ENCODE measurements around the gene ZNFX1.

The ZNFX1 gene

DNA sequence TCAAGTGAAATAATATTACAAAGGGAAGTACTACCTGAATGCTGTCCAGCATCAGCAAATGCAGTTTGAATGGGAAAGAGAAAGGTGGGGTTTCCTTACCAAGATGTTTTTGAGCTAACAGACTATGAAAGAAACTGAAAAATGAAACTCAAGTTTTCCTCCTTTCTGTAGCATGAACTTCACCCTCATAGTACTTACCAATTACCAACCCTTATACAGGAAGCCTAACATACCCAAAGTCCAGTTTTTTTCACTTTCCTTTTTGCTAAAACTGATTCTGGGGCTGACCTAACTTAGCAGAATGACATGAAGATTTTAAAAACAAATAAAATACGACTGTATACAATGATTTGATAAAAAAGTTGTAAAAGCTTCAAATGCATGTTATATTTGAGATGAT is 5.2 kb downstream of the ZNFX1 start:
- Histone ChIP-seq H3K27ac (ENCODE audit: low read length) (no peak overlapping the region), H4K20me1 (ENCODE audit: insufficient read depth, low read length) (peaks cover 20% of the 10 kb centered on the region; the same call in 1 of the 2 replicates), H3K4me3 (ENCODE audit: low read depth in 1 of 2, low read length in 2 of 2) (no peak overlapping the region), H3K9ac (ENCODE audit: low read depth, low read length) (no peak overlapping the region), H3K4me2 (ENCODE audit: insufficient read depth, low read length) (no peak overlapping the region), H3K36me3 (ENCODE audit: insufficient read depth, low read length) (peaks cover 65% of the 10 kb centered on the region), H3K4me1 (ENCODE audit: insufficient read depth, low read length) (peaks cover 47% of the 10 kb centered on the region), H3K79me2 (ENCODE audit: insufficient read depth, low read length) (peaks cover 86% of the 10 kb centered on the region), H3K27me3 (ENCODE audit: insufficient read depth, low read length, poor library complexity) (no peaks in the 10 kb centered on the region), H2AFZ (ENCODE audit: low read depth, low read length) (no peak overlapping the region), H3K9me3 (ENCODE audit: insufficient read depth, low read length, severe bottlenecking) (no peaks in the 10 kb centered on the region)
- TF ChIP-seq EZH2 (IDR thresholded peaks at IDR 0.05; ENCODE audit: borderline replicate concordance, low read depth, low read length, severe bottlenecking) = no peak
- no peak for TF ChIP-seq CTCF (IDR thresholded peaks at IDR 0.05; ENCODE audit: borderline replicate concordance, extremely low read depth, low read length, poor library complexity, severe bottlenecking)
- DNase-seq = no peak
- no peak for ATAC-seq (ENCODE audit: insufficient read depth, low read depth)

DNA sequence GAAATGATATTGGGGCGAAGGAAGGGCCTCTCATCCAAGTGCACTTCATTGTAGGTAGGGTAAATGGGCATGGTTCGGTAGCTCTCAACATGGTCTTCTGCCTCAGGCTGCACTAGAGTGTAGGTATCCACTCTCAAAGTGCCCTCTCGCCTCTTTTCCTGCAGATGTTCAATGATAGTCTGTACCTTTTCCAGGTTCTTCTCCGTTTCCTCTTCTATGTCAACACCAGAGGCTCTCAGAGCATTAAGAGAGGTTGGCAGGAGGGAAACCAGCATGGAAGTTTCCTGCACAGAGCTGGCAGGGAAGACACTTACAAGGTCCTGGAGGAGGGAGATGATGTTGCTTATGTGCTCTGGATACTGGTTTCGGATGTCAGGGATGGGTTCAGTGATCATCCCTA is 7.1 kb downstream of the ZNFX1 start:
- Histone ChIP-seq H3K4me2 (ENCODE audit: insufficient read depth, low read length) (peak overlapping the region; percentile 27; the same call in 1 of the 2 replicates), H3K79me2 (ENCODE audit: insufficient read depth, low read length) (peaks cover 81% of the 10 kb centered on the region), H3K27me3 (ENCODE audit: insufficient read depth, low read length, poor library complexity) (no peaks in the 10 kb centered on the region), H4K20me1 (ENCODE audit: insufficient read depth, low read length) (peaks cover 31% of the 10 kb centered on the region; the same call in 1 of the 2 replicates), H3K36me3 (ENCODE audit: insufficient read depth, low read length) (peaks cover 75% of the 10 kb centered on the region), H3K27ac (ENCODE audit: low read length) (peak overlapping the region; percentile 7; the same call in 1 of the 2 replicates), H3K4me3 (ENCODE audit: low read depth in 1 of 2, low read length in 2 of 2) (no peak overlapping the region), H3K4me1 (ENCODE audit: insufficient read depth, low read length) (peaks cover 41% of the 10 kb centered on the region), H3K9me3 (ENCODE audit: insufficient read depth, low read length, severe bottlenecking) (no peaks in the 10 kb centered on the region), H3K9ac (ENCODE audit: low read depth, low read length) (no peak overlapping the region), H2AFZ (ENCODE audit: low read depth, low read length) (no peak overlapping the region)
- TF ChIP-seq CTCF (IDR thresholded peaks at IDR 0.05; ENCODE audit: borderline replicate concordance, extremely low read depth, low read length, poor library complexity, severe bottlenecking) (no peak), EZH2 (IDR thresholded peaks at IDR 0.05; ENCODE audit: borderline replicate concordance, low read depth, low read length, severe bottlenecking) (no peak)
- DNase-seq (no peak), ATAC-seq (ENCODE audit: insufficient read depth, low read depth) (no peak)

- no peak overlapping the region for H3K9ac ChIP-seq (ENCODE audit: low read depth, low read length)
- H3K4me1 ChIP-seq (ENCODE audit: insufficient read depth, low read length) = peaks cover 35% of the 10 kb centered on the region
- H3K4me2 ChIP-seq (ENCODE audit: insufficient read depth, low read length) = peak overlapping the region; percentile 27; the same call in 1 of the 2 replicates
These were observed 7.7 kb downstream of the ZNFX1 start for GRCh38 chr20:49270177-49270576.

More at GRCh38 chr20:49270177-49270576, 7.7 kb downstream of the ZNFX1 start:
- no peaks in the 10 kb centered on the region for H3K9me3 ChIP-seq (ENCODE audit: insufficient read depth, low read length, severe bottlenecking)
- peaks cover 80% of the 10 kb centered on the region for H3K79me2 ChIP-seq (ENCODE audit: insufficient read depth, low read length)
- H4K20me1 ChIP-seq (ENCODE audit: insufficient read depth, low read length) = peaks cover 33% of the 10 kb centered on the region; the same call in 1 of the 2 replicates
- H3K27me3 ChIP-seq (ENCODE audit: insufficient read depth, low read length, poor library complexity) = no peaks in the 10 kb centered on the region
- ATAC-seq (ENCODE audit: insufficient read depth, low read depth) (no peak), DNase-seq (no peak)
- no peak overlapping the region for H3K27ac ChIP-seq (ENCODE audit: low read length)
- no peak overlapping the region for H3K4me3 ChIP-seq (ENCODE audit: low read depth in 1 of 2, low read length in 2 of 2)
- TF ChIP-seq EZH2 (IDR thresholded peaks at IDR 0.05; ENCODE audit: borderline replicate concordance, low read depth, low read length, severe bottlenecking) = no peak
- no peak for TF ChIP-seq CTCF (IDR thresholded peaks at IDR 0.05; ENCODE audit: borderline replicate concordance, extremely low read depth, low read length, poor library complexity, severe bottlenecking)
- no peak overlapping the region for H2AFZ ChIP-seq (ENCODE audit: low read depth, low read length)
- peaks cover 76% of the 10 kb centered on the region for H3K36me3 ChIP-seq (ENCODE audit: insufficient read depth, low read length)
